ENCODE results near the gene MBNL3.

The MBNL3 gene

DNA sequence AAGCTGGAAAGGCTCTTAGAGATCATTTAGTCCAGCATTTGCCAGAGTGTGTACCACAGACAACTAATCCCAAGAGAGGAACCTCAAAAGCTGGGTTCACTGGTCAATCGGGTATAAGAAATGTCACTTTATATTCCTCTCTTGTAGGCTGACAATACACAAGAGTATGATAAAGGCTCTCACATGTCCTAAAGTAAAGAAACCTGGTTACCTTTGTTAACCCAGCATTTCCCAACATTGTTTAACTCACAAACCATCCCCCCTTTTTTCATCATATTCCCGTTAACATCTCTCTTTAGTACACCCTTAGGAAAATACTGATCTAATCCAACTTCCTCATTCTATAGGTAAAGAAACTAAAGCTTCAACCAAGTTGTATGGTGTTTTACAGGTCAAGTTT, 74.4 kb downstream of the MBNL3 start:
- DNase-seq (ENCODE audit: low read depth, low spot score): no peak

DNA sequence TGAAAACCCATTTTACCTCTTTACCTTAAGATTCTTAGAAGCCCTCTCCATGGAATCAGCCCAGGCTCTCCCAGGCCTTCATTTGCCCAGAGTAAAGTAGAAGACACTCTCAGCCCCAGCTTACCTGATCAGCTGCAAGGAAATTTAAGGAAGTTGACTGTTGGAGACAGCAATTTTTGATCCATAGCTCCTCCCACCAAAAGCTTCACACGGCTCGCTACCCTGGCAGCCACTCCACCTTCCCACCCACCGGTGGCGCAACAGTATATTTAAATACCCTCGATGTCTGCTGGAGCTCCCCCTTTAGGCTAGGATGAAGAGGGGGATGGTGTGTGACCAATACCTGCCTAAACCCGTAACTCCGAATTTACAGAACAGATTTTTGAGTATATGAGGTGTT, 75.4 kb downstream of the MBNL3 start:
- DNase-seq (ENCODE audit: low read depth, low spot score): peak; percentile 12

DNA sequence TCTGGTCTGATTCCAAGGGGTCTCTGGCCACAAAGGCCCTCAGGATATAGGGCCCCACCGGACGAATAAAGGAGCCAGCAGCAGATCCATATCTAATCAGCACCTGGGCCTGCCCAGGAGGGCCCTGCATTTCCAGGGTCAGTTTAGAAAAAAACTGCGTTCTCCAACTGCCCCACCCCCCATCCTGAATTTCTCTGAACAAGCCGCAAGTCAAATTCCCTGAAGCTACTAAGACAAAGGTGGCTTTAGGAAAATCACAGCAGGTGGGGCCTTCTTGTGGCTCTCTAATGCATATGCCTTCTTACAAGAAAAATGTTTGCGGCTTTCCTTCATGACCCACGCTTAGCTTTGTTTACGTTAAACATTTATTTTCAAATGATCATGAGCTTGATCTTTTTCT, 76.6 kb downstream of the MBNL3 start:
- DNase-seq (ENCODE audit: low read depth, low spot score): peak; percentile 56

DNA sequence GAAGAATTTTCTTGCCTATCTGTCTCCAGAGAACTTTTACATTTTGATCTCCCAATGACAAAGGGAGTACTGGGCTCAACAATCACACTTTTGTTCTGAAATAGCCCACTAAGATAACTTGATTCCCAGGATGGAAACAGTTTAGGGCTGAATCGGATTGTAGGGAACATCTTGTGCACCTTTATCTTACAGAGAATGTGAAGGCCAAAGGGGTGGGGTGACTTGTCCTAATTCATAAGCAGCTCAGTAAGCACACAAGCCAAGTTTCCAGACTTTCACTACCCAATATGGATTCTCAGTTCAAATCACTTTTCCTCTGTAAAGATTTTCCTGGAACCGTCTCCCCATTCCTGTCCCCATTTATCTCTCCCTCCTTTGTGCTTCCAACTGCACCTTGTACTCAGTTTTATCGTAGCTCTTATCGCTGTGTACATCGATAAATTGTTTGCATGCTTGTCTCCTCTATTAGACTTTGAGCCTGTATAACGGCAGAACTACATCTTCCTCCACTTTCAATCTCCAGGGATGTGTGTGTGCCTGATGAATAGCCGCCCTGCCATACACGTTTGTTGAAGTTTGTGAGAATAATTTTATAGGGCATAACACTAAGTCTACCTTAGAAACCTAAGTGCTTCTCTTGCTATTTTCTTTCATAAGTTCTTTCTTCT, 77.4 kb downstream of the MBNL3 start:
- no peak for DNase-seq (ENCODE audit: low read depth, low spot score)

DNA sequence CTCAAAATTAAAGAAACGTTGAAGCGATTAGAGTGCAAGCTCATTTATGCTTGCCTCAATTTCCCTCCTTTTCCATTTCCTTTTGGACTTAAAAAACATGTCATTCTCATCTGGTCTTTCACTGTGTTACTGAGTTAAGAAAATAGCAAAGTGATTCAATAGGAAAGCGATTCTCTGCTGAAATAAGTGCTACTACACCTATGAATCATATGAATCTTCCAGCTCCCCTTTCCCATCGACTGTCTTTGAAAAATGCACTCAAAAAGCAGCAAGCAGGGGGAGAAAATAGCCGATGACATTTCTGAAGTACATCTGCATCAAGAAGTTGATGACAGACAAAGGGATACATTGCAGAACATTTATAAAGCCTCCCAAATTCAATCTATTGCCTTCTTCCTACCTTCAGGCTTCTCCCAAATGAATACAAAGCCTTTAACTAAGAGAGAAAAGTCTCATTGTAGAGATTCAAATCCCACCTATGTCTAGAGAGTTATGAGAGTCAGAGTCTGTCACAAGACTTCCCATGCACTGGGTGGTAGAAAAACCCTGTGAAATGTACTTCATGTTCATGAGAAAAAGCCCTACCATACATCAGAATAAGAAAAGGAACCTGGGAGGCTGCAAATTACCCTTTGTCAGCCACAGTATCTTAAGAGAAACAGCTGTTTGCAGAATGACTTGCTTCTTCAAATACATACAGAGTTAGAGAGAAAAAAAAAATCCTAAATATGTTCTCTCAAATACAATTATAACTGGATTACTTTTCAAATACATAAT, 78.9 kb downstream of the MBNL3 start:
- peak; percentile 5 for DNase-seq (ENCODE audit: low read depth, low spot score)

DNA sequence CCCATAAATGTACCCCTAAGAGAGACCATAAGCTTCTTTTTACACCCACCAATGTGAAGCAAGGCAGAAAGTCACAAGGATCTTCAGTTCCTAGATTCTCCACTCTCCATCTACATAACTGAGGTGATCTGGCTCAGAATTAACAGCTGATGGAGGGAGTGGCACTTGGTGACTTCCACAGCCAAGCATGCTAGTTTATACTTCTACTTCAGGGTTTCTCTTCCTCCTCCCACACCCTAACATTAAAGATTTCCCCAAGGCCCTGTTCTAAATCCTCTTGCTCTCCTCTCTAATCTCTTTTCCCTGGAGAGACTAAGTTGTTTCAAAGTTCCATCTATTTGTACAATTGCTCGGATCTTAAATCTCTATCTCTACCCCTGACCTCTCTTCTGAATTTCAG, 81.1 kb downstream of the MBNL3 start:
- DNase-seq (ENCODE audit: low read depth, low spot score): no peak

DNA sequence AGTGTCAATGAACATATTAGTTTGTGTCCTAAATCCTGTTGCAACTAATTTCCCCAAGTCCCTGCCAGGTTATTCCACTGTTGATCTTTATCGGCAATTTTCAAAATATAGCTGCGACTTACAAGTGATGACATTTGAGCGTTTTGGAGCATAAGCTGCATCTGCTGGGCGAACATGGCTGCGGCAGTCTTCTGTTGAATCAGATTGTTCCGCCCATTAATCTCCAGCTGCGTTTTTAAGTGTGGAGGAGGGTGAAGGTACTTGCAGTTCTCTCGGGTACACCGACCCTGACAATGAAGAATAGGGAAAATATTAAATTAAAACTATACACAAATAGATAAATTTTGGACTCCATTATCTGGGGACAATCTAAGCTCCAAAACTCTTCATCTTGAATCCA, 82.7 kb downstream of the MBNL3 start:
- DNase-seq (ENCODE audit: low read depth, low spot score): no peak

DNA sequence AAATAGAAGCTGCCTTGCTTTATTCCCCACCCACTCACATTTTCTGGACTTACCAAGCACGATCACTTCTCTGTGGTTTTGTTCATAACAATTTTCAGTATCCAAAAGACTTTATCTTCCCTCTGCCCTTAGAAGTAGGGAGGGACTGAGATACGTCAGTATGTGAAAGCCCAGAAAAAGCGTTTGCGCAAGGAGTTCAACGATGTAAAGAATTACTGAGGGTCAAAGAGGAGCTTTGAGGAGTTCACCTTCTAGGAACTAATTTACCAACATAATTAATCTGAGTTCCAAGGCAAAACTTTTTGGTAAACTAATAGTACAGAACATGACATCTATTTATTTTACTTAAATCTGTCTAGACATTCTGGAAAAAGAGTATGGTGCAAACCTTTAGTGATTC, 84.6 kb downstream of the MBNL3 start:
- no peak for DNase-seq (ENCODE audit: low read depth, low spot score)

DNA sequence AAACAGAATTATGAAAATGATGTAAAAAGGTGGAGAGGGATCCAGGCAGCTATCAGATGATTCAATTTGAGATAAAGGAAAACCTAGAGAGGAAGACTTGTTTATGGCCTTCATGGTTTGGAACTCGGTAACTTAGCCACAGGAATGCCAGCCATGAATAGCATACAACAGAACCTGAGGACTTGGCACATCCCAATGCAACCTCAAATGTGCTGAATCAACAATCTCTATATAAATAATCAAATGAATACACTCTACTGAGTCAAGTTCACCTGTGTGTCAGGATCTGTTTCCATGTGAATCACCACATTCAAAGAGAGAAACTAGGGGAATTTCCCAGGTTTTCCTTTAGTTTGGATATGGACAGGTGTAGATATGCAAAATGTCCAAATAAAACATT, 86.9 kb downstream of the MBNL3 start:
- no peak for DNase-seq (ENCODE audit: low read depth, low spot score)

DNA sequence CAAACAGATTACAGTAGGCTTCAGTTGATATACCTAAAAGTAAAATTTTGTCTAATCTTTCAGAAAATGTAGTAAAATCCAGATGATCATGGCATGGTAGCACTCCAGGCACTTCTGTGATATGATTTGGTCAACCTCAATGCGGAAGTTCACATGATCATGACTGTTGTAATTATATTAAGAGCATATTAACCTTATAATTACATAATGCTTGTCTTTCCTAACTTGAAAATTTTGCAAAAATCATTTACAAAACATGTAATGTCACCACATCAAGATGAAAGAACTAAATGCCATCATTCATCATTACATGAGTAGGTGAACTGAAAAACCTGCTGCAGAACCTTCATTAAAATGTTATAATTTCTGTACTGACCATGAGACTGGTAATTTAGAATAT, 88.1 kb downstream of the MBNL3 start:
- DNase-seq (ENCODE audit: low read depth, low spot score): no peak

DNA sequence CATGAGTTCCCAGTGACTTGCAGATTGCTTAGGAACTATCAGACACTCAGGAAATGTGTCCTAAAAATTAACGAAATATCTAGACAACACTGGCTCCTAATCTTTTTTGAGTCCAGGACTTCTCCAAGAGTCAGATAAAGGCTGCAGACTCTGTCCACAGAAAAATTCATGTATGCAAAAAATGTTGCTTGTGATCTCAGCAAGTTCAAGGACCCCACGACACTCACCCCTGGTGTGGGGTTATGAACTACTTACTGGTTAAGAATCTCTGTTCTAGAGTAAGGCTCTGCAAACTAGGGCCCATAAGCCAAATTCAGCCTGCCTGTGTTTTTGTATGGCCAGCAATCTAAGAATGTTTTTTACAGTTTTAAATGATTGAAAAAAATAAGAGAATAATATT, 93.2 kb downstream of the MBNL3 start:
- DNase-seq (ENCODE audit: low read depth, low spot score): no peak

DNA sequence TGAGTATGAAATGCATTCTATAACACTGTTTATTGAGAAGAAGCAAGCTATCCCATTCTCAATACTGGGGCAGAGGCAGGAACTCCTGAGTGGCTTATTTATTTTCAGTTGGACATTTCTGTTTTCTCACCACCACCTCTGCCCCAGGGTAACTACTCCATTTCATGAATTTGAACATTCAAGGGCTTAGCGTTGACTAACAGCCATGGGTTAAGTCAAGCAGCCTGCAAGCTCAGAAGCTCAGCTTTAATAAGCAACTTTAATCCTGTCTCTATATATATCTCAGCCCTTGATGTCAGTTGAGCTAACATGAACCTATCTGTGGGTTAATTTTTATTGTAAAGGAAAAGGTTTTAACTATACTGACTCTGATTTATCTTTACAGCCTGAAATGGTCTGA, 93.8 kb downstream of the MBNL3 start:
- DNase-seq (ENCODE audit: low read depth, low spot score): no peak

DNA sequence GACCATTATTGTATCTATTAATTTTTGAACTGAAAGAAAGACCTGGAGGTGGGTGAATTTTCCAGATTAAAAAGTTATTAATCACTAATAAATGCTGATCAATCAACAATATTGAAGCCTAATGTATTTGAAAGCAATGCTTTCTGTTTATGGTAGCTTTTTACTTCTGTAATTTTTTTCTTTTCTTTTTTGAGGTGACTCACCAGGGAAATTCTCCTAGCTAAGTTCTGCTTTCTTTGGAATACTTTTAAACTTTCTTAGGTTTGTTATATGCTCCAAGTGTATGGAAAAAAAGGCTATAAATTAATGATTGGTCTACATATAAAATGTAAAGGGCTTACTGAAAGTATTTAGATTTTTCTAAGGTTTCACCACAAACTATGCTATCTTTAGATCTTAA, 94.2 kb downstream of the MBNL3 start:
- no peak for DNase-seq (ENCODE audit: low read depth, low spot score)

DNA sequence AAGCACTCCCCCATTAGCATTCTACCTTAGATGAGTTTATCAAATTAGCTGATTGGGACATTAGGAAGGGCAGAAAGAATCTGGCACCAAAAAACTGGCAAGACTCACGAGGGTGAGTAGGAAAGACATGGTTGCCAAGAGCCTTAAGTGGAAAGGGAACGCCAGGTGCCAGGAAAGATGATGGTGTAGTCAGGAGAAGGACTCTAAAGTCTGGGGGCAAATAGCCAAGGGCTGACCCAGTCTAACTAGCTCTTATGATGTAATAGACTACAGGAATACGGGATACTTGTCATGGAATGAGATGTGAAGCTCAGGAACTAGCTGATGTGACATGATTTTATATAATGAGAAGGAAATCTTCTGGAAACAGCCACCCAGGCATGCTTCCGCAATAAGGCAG, 94.8 kb downstream of the MBNL3 start:
- no peak for DNase-seq (ENCODE audit: low read depth, low spot score)

DNA sequence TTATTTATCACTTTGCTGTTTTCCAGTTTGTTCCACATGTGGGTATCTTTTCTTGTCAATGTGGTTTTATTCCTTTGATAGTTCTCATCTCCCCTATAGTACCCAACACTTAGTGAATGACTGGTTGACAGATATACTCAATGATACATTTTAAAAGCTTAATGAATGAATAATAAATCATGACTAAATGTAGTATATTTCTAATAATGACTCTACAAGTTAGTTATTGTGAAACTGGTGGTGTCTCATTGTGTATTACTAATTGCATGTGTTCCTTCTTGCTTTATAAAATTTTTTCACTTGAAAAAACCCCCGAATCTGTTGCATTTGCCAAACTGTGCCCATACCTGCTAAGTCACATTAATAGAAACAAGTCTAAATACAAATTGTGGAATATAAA, 95.4 kb downstream of the MBNL3 start:
- no peak for DNase-seq (ENCODE audit: low read depth, low spot score)

DNA sequence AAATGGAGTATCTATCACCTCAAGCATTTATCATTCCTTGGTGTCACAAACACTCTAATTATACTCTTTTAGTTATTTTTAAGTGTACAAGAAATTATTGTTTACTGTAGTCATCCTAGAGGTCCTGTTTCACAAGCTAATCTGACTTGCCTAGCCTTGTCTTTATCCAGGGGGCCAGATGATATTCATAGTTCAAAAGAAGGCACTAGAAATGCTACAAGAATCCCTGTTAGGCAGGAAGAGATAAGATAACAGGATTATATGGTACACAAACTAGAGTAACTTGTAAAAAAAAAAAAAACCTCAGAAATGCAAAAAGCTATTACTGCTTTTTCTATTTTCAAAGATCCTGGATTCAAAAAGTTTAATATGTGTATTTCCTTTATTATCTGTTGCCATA, 95.8 kb downstream of the MBNL3 start:
- no peak for DNase-seq (ENCODE audit: low read depth, low spot score)

DNA sequence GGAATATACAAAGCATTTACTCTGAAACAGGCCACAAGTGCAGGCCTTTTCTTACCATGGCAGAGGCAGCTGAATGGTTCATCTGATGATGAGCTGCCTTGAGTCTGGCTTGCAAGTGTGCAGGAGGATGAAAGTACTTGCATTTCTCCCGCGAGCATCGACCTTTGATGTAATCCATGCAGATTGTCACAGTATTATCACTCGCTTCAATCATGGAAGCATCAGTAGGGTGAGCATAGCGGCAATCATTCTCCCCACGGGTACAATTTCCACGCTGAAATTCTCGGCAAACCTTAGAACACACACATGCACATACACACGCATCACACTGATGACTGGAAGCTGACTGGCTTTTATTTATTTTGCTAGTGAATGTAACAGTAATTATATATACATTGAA, 98.0 kb downstream of the MBNL3 start:
- DNase-seq (ENCODE audit: low read depth, low spot score): no peak

DNA sequence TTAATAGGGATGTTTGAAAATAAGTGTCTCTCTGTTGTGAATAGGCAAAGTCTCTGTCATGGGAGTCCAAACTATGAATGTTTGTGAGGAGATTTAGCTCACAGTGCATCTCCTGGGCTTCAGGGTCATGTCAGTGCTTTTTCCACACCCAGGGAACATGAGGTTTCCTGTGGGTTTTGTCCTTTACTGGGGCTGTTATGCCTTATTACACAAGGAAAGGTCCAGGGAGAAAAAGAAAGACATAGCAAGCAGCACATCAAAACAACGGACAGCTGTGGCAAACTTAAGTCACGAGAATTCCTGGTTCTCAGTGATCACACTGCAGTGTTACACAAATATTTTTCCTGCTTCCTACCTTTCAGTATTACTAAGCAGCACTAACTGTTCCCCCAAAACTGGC, 99.4 kb downstream of the MBNL3 start:
- DNase-seq (ENCODE audit: low read depth, low spot score): no peak

DNA sequence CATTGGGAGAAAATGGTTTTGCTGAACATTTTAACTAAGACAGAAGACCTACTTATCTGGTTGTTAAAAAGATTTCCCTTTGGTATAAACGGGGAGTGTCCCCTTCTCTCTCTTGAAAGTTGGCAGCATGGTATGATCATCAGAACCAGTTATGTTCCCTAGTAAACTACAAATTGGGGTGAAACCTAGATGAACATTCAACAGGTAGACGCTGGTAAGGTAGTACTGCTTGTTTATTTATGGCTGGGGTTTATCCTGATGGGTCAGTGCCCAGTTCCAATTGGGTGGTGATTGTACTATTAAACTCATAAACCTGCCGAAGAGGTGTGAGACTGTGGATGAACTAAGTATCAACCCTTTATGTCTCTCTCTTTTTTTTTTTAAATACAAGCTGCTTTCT, 100.5 kb downstream of the MBNL3 start:
- no peak for DNase-seq (ENCODE audit: low read depth, low spot score)

DNA sequence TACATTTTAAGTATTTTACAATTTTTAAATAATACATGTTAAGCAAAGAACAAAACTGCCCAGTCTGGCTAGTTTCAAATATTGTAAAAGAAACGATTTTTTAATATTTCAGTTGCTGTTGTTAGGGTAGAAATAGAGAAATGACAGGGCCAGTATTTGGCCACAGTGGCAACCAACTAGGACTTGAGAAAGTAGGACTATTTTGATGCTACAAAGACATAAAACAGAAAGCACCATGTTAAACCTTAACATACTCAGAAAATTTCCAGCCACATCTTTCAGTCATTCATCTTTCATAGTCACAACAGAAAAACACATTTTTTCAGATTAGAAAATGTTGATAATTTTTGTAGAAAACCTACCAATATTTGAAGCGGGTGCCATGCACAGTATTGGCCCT, 104.5 kb downstream of the MBNL3 start:
- DNase-seq (ENCODE audit: low read depth, low spot score): no peak

DNA sequence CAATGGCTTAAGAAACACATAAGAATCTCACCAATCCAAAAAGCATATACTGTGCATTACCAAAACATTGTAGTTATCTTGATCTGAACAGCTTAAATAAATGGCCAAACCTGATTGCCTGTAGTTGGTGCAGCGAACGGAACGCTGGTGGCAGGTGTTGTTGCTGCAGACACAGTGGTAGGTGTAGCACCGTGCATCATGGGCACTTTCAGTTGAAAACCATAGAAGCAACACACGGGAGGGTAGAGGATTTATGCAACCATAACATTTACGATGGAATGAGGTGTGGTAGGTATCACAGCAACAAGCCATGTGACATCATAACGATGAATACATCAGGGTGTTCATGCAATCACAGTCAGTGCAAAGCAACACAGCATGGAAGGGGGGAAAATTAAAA, 106.8 kb downstream of the MBNL3 start:
- no peak for DNase-seq (ENCODE audit: low read depth, low spot score)

DNA sequence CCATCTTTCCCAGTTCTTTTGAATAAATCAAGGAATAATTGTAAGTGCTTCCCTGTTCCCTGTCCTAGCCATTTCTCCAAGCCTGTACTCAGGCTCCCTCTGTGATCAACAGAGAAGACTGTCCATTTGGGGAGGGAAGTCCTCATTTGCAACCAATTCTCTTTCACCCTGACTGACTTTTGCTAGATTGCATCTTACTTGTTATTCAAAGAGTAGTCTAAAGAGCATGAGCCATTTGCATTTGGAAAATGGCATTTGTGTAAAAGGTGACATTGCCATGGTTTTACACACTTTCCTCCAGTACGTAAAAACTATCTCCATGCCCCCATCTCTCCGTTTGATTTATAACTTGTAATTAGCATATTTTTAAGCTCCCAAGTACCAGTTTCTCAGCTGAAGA, 110.6 kb downstream of the MBNL3 start:
- DNase-seq (ENCODE audit: low read depth, low spot score): no peak

DNA sequence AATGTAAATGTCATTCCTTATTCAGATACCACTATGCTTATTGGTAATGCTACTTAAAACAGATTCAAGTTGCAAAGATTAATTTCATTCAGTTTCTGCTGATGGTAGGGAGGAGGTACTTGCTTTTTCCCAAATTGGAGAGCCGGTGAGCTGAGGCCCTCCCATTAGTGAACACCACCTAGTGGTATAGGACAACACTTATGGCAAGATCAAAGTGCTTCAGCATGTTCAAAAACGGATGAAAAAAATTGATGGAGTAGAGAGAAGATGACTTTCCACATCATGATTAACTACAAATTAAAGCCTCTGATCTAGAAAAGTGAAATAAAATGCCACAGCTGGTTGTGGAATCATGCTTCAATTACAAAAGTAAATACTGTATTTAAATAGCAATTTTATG, 112.9 kb downstream of the MBNL3 start:
- no peak for DNase-seq (ENCODE audit: low read depth, low spot score)

DNA sequence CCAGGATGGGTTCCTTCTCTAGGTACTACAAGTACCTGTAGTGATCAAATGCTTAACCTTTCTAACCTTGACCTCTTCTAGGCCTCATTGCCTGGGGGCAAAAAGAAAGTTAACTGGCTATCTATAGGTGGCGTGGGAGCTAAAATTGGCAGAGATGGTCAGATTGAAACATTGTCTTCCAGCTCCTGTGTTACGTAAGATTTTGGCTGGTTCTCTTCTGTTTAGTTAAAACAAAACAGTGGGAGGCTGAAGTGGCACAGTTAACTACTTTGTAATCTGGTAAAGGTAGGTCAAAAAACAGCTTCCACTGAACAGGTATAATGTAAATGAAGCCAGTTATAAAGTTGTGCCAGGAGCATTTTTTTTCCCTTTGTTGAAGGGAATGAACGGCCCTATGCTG, 115.2 kb downstream of the MBNL3 start:
- DNase-seq (ENCODE audit: low read depth, low spot score): no peak

All from iPS DF 19.7 (cell line).